Fibroblast of mammary gland (primary cell): ENCODE results near the gene TRABD2A.
"Not testable (repeated sequence)": the region's sequence is repeated elsewhere in the genome, so short reads cannot be mapped to it uniquely, and the experiment has no call there.

ENCODE experiments used
- DNase-seq: peaks from one replicate; pipeline ENCODE4 v3.0.0-alpha.2; 2010; ENCODE audit warnings: low read depth
- H3K4me3 ChIP-seq: 2 replicates; pipeline ENCODE4 v1.5.1; 2011; ENCODE audit warnings: low read depth, mild to moderate bottlenecking, low read length, moderate library complexity; ENCODE audit not compliant: control insufficient read depth
- TF ChIP-seq, protein P1 (sequence below): conservative IDR thresholded peaks from 2 replicates; pipeline ENCODE4 v1.5.1; 2011; ENCODE audit warnings: low read depth, low read length, inconsistent platforms; ENCODE audit not compliant: control insufficient read depth, insufficient read depth

TRABD2A gene

DNA sequence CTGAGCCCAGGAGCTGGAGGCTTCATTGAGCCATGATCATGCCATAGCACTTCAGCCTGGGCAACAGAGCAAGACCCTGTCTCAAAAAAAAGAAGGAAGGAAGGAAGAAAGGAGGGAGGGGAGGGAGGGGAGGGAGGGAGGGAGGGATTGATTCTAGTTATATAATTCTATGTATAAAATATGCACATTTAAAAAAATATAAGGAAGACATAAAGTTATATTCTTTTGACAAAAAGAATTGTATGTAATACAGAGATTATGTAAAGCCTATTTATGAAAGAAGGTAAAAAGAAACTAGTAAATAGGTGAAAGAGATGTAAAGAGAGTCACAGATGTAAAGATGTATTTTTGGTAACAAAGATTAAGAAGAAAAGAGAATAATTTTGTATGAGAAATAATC is 42.1 kb upstream of the TRABD2A start:
- TF ChIP-seq, protein P1, sequence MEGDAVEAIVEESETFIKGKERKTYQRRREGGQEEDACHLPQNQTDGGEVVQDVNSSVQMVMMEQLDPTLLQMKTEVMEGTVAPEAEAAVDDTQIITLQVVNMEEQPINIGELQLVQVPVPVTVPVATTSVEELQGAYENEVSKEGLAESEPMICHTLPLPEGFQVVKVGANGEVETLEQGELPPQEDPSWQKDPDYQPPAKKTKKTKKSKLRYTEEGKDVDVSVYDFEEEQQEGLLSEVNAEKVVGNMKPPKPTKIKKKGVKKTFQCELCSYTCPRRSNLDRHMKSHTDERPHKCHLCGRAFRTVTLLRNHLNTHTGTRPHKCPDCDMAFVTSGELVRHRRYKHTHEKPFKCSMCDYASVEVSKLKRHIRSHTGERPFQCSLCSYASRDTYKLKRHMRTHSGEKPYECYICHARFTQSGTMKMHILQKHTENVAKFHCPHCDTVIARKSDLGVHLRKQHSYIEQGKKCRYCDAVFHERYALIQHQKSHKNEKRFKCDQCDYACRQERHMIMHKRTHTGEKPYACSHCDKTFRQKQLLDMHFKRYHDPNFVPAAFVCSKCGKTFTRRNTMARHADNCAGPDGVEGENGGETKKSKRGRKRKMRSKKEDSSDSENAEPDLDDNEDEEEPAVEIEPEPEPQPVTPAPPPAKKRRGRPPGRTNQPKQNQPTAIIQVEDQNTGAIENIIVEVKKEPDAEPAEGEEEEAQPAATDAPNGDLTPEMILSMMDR: no peak
- no peak overlapping the region for H3K4me3 ChIP-seq
- no peak for DNase-seq

- peak; percentile 98 for DNase-seq
- peak overlapping the region; percentile 38 for H3K4me3 ChIP-seq
- TF ChIP-seq, protein P1: no peak
Measured at GRCh38 chr2:84919885-84920580, 39.1 kb upstream of the TRABD2A start.

DNA sequence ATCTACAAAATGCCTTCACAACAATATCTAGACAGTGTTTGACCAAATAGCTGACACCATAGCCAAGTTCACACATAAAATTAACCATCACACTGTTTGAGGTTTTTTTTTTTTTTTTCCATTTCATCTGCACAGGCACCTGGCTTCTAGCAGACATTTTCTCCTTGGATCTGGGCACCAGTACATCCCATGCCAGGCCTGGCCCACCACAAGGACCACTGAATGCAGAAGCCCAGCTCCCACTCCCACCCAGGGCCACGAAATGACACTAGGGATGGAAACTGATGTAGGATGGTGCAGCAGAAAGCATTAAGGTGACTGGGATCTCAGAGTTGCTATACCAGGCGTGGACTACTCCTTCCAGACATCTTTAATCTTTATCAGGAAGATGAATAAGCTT is 37.5 kb upstream of the TRABD2A start:
- no peak overlapping the region for H3K4me3 ChIP-seq
- TF ChIP-seq, protein P1: no peak
- DNase-seq: no peak

- H3K4me3 ChIP-seq, DNase-seq: not testable (repeated sequence)
Measured at GRCh38 chr2:84917821-84918220, 36.9 kb upstream of the TRABD2A start.

- H3K4me3 ChIP-seq, DNase-seq: not testable (repeated sequence)
Measured at GRCh38 chr2:84915675-84916074, 34.8 kb upstream of the TRABD2A start.

DNA sequence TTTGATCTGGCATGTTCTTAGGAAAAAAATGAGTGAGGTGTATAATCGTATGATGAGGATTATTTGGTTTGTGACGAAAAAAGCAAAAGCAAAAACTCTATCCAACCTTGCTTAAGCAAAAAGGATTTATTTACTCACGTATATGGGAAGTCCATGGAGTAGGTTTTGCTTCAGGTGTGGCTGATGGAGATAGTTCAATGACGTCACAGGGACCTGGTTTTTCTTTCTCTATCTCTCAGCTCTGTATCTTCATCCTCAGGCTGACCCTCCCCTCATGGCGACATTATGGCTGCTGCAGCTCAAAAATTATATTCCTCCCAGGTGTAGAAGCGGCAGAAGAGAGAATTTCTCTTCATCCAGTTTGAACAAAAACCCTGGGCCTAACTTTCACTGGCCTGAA is 33.5 kb upstream of the TRABD2A start:
- TF ChIP-seq, protein P1: no peak
- DNase-seq: no peak
- no peak overlapping the region for H3K4me3 ChIP-seq

DNA sequence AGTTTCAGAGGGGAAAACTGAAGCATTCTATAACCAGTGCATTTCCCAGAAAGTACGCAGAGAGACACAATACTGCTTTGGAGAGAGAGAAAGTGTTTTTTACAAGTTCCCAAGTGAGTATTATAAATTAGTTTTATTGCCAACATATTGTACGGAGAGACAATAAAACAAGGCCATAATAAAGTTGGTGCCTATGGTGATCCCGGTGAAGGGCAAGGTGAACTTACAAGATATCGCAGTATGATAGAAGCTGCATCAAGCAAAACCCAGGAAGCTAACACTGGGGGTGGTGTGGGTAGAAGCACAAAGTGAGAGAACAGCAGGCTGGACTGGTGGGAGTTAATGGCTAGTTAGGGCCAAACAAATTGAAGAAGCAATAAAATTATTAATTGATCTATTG is 32.1 kb upstream of the TRABD2A start:
- TF ChIP-seq, protein P1: no peak

GRCh38 chr2:84911135-84911678 is 30.3 kb upstream of the TRABD2A start:
- TF ChIP-seq, protein P1: no peak
- no peak overlapping the region for H3K4me3 ChIP-seq
- no peak for DNase-seq

More for the DNA sequence above, 32.1 kb upstream of the TRABD2A start:
- no peak for DNase-seq
- no peak overlapping the region for H3K4me3 ChIP-seq
